Measurements from ENCODE around the gene SNPH.
"Not testable (repeated sequence)": the region's sequence is repeated elsewhere in the genome, so short reads cannot be mapped to it uniquely, and the experiment has no call there.

SNPH gene

GRCh38 chr20:1343446-1344124, 77.5 kb downstream of the SNPH start:
- not testable (repeated sequence) for DNase-seq

GRCh38 chr20:1345030-1345755, 79.1 kb downstream of the SNPH start:
- no peak for DNase-seq

DNA sequence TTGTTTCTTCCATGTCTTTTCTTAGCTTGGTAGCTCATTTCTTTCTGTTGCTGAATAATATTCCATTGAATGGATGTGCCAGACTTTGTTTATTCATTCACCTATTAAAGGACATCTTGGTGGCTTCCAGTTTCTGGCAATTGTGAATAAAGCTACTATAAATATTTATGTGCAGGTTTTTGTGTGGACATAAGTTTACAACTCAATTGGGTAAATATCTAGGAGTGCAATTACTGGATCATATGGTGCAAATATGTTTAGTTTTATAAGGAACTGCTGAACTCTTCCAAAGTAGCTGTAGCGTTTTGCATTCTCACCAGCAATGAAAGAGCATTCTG, 79.6 kb downstream of the SNPH start:
- no peak for DNase-seq

GRCh38 chr20:1346315-1346969, 80.3 kb downstream of the SNPH start:
- DNase-seq, result no peak

DNA sequence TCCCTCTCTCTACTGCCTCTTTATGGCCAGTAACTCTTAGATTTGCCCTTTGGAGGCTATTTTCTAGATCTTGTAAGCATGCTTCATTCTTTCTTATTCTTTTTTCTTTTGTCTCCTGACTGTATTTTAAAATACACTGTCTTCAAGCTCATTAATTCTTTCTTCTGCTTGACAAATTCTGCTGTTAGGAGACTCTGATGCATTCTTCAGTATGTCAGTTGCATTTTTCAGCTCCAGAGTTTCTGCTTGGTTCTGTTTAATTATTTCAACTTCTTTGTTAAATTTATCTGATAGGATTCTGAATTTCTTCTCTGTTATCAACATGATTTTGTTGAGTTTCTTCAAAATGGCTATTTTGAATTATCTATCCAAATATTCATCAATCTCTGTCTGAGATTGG, 87.9 kb downstream of the SNPH start:
- DNase-seq, result no peak

DNA sequence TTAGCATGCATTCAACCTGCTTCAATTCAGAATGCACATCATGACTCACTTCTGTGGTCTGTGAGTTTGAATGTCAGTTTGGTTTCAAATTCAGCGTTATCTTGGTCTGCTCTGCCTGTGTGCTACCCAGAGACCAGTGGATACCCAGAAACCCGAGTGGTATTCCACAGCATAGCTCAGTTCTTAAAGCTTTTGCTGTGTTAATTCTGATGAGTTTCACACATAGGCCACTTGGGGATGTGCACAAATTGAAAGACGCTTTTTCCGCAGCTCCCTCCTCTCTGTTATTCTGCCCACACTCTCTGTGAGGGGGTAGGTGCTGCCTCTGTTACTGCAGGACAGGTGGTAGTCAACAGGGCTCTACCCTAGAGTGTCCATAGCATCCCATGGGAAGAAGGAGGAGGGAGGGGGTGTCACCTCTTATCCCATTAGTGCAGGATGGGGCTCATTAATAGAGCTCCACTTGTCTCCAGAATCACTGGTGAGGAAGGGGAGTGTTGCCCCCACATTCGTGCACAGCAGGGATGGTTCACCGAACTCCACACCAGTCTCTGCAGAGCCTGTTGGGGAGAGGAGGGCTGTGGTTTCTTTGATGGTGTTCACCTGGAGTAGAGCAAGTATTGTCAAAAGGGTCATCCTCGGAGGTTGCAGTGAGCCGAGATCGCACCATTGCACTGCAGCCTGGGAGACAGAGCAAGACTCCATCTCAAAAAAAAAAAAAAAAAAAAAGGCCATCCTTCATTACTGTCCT, 92.0 kb downstream of the SNPH start:
- DNase-seq, result no peak
